HG03571 (cell line): ENCODE results near the gene PYGB.

ENCODE experiments used
- ATAC-seq: cut with Tn5 transposase; IDR thresholded peaks from one replicate; pipeline ENCODE4 v1.9.1; 2021; ENCODE audit not compliant: unreplicated experiment

PYGB gene

DNA sequence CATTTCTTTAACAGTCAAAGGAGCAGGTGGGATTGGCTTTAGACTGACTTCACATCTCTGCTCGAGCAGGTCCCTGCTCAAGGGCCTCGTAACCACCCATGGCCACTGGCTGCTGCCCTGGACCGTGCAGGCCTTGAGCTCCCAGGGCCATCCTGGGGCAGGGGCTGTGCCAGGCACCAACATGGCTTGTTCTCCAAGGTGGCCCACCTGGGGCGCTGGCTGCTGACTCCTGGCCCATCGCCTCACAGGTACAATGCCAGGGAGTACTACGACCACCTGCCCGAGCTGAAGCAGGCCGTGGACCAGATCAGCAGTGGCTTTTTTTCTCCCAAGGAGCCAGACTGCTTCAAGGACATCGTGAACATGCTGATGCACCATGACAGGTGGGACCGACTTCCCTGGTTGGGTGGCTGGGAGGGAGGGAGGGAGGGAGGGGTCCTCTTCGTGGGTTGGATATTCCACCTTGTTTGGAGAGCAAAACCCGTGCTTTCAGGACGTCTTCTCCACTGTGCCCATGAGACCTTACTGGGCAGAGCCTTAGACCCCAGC, 46.1 kb downstream of the PYGB start:
- ATAC-seq, result no peak

DNA sequence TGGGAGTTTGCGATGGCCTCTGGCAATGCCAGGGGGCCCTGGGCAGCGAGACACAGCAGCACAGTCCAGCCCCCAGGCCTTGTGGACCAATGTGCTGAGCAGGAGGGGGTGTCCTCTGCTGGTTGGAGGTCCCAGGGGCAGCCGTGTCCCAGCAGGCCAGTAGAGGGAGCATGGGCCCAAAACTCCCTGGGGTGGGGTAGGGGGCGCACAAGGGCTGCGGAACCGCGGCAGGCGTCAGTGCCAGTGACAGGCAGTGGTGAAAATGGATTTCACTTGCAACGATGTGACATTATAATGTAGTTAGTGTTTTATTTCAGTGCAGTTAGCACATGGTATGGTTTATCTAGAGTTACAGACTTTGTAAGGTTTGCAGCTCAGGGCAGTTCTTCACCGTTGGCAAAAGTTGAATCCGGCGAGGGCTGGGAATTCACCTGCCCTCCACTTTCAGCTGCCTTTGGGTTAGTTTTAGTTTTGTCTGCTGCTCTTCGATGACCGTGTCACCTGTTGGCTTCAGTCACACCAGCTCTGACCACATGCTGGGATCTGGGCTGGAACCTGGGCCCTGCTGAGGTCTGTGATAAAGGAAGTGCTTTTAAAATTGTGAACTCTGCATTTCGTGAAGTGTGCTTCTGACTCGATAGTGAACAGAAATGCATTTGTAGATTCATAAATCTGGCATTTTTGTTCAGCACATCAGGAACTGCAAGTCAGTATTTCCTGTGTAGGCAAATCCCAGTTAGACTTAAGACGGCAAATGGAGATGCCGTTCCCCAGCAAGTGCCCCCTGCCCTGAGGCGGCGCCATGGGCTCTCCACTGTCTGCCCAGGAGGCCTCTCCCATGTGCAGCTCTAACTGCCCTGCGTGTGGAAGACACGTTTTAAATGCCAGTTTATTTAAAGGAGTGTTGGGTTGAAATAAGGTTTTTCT, 46.8 kb downstream of the PYGB start:
- peak; percentile 35 for ATAC-seq

DNA sequence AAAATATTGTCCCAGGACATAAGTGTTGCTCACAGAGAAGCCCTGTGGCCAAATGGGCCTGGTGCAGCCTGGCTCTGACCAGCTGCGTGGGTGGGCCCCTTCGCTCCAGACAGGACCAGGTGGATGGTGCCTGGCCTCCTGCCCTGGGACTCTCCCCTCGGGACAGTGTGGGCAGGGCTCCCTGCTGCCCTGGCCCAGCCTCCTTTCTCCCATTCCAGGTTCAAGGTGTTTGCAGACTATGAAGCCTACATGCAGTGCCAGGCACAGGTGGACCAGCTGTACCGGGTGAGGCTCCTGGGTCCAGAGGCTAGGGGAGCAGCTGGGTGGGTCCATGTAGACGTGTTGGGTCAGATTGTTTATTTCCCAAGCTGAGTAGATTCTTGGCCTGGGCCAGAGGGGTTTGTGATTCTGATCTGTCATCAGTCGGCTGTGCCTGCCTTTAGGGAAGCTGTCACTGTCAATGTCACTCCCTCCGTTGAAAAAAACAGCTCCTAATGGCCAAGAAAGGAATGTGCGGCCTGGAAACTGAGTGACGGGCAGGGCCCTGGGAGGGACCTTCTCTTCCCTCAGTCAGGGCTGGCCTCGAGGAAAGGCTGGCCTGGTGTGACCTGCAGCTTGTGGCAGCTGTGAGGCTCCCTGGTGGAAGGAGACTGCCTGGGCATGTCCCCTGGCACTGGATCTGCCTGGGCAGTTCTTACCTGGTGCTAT, 47.7 kb downstream of the PYGB start:
- ATAC-seq, result no peak

DNA sequence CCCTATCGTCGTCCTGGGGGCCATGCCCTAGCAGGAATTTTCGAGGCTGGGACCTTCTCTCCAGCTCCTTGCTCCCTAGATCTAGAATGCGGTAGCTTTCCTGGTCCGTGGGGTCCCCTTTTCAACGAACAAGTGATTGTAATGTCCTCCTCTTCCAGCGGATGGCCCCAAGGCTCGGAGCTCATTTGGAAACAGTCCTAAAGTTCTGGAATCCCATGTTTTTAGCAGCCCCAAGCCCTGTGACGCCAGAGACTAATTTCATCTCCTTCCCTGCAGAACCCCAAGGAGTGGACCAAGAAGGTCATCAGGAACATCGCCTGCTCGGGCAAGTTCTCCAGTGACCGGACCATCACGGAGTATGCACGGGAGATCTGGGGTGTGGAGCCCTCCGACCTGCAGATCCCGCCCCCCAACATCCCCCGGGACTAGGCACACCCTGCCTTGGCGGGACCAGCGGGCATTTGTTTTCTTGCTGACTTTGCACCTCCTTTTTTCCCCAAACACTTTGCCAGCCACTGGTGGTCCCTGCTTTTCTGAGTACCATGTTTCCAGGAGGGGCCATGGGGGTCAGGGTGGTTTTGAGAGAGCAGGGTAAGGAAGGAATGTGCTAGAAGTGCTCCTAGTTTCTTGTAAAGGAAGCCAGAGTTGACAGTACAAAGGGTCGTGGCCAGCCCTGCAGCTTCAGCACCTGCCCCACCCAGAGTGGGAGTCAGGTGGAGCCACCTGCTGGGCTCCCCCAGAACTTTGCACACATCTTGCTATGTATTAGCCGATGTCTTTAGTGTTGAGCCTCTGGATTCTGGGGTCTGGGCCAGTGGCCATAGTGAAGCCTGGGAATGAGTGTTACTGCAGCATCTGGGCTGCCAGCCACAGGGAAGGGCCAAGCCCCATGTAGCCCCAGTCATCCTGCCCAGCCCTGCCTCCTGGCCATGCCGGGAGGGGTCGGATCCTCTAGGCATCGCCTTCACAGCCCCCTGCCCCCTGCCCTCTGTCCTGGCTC, 48.5 kb downstream of the PYGB start:
- ATAC-seq, result no peak

DNA sequence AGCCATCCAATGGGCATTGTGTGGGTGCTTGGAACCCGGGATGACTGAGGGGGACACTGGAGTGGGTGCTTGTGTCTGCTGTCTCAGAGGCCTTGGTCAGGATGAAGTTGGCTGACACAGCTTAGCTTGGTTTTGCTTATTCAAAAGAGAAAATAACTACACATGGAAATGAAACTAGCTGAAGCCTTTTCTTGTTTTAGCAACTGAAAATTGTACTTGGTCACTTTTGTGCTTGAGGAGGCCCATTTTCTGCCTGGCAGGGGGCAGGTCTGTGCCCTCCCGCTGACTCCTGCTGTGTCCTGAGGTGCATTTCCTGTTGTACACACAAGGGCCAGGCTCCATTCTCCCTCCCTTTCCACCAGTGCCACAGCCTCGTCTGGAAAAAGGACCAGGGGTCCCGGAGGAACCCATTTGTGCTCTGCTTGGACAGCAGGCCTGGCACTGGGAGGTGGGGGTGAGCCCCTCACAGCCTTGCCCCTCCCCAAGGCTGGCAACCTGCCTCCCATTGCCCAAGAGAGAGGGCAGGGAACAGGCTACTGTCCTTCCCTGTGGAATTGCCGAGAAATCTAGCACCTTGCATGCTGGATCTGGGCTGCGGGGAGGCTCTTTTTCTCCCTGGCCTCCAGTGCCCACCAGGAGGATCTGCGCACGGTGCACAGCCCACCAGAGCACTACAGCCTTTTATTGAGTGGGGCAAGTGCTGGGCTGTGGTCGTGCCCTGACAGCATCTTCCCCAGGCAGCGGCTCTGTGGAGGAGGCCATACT, 49.4 kb downstream of the PYGB start:
- peak; percentile 57 for ATAC-seq

DNA sequence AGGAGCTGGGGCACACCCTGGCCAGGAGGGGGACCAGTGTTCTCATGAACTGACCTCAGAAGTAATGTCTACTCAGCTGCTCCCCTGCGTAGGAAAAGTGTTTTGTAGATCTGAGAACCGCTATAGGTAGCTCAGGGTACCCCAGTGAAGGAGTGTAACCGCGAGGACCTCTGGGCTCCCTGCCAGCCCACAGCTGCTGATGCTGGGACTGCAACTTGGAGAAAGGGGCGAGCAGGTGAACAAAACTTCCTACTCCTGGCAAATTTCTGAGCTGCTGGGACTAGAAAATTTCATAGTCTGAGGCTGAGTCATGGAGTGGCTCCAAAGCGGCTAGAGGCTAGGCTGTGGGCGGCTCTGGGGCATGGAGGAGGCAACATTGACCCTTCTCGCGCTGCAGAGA, 51.9 kb downstream of the PYGB start:
- ATAC-seq, result no peak

DNA sequence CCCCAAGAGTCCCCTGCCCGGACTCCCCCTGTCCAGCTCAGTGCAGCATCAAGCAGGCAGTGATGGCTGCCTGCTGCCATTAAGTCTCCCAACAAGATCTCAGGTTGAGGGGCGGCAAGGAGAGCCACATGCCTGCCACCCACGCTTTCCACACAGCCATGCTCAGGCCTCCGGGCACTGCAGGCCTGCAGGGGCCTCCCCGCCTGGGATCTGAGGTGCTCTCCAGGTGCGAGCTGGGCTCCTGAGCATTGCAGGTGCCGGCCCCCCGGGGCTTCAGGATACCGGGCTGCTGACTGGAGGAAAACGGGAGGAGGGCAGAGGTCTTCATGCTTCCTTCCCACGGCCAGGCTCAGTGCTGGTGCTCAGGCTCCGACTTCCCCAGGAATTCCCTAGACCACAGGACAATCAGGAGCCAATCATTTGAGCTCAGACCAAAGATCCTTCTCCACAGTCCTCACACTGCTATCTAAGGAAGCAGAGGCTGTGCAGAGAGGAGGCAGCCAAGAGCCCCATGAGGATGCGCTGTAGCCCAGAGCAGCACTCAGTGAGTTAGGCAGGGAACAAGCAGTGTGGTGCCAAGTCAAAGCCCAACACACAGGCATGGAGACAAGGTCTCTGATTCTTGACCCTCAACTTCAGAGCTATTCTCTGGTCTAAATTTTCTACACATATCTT, 52.7 kb downstream of the PYGB start:
- ATAC-seq, result no peak

DNA sequence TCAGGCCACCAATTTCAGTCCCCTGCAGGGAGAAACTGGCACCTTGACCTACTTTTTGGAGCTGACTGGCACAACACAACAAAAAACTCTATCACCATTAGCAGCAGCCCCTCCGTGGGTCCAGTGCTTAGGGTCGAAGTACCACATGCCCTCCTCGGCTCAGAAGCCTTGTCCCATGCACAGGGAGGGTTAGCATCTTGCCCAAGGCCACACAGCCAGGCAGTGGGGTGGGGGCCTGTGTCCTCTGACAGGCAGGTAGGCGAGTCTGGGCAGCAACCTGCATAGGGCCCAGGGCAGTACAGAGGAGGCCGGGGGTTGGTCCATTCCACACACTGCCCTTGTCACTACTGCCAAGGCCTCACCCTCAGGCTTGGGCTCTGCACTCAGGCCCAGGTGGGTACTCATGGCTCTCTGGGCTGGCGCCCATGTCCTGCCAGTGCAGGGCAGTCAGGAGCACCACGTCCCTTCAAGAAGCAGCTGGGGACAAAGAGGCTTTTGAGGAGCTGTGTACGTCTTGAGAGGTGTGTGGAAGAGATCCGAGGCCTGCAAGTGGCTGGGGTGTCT, 53.6 kb downstream of the PYGB start:
- ATAC-seq, result no peak

DNA sequence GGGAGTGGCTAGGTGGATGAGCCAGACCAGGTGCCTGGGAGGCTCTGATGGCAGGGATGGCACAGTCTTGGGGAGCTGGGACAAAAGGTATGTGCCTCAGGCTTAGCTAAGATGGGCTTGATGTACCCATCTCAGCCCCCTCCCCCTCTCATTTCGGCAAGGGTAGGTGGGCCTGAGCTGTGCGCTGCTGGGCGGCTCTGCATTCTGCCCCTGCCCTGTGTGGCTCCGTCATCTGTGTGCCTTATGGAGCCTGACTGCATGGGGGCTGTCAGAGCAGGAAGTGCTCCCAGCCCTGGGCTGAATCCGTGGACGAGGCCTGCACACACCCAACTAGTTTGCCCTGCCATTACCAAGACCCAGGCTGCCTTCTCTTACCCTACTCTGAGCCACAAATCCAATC, 54.7 kb downstream of the PYGB start:
- ATAC-seq, result no peak

DNA sequence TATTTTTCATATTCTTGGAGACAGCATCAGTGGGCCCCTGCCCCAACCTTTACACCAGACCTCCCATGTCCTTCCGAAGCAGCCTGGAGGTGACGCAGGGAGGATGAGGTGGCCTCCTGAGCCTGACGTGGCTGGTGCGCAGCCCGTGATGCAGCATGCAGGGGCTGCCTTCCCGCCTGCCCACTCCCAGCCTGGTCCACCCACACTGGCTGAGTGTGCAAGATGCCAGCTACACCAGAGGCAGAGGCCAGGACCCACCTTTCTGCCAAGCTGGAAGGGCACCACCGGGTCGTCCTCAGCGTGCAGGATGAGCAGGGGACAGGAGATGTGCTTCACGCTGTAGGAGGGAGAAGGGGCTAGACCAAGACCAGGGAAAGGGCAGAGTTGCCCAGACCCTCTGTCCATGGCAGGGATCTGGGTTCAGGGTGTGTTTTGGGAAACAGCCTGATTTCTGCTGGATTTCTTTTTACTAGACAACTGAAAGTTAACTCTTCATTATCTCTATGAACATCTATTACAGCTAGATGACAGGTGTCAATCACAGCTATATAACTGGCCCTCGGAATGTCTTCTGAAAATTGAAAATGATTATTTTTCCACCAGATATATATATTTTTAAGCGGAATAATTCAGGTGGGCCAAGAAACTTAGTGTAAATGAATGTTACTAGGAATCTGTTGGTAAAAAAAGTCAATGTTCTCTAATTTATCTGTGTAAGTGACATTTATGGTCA, 55.6 kb downstream of the PYGB start:
- no peak for ATAC-seq

DNA sequence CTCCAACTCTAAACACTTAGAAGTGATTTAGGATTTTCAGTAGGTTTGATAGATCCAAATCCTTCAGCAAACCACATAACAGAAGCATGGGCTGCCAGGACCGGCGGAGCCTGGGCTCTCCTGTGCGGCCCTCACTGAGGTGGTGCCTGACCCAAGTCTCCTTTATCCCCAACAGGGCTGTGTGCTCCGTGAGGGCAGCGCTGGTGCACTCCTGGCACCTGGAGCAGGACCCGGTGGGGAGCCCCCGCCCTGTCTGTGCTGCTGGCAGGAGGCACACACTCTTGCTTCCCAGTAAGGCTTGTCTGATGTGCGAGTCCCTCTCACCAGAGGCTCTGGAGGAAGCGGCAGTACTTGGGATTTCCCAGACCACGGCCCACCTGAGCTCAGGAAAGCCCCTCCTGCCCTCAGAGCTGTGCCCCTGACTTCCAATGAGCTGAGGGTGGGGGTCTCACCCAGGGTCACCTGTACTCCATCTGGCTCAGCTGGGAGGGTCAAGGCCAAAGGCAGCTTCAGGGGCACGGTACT, 56.2 kb downstream of the PYGB start:
- ATAC-seq, result no peak

DNA sequence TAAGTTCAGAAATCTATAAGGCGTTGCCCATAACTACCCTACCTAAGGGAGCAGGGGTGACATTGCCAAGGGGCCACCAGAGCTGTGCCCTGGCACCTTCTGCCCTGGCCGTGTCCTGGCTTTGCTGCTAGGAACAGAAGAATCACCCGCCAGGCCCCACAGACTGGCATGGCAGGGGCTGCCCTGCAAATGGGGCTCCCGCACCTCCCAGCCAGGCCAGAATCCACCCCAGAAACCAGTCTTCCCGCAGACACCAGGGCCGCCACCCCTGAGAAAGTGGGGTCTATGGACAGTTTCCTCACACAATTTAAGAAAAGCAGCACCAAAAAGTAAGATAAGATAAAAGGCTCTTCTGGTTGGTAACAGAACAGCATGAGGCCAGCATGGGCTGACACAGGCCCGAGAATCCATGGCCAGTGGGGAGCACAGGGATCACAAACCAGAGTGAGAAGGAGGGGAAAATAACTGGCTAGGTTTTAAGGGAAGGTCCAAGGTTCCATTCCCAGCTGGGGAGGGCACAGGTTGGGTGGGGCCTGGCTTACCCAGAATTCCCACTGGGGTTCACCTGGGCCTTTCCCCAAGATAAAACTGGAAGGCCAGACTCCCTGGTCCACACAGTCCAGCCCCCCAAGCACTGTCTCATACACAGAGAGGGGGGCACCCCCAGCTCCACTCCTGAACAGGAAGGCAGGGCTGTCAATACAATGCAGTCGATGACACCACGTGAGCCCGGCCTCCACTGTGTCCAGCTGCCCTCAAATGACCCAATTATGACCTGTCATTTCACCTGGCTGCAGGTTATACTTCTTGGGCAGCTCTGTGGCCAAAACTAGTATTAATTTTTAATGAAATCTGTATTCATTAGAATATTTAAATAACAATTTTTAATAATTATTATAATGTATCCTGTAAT, 59.4 kb downstream of the PYGB start:
- ATAC-seq, result no peak

DNA sequence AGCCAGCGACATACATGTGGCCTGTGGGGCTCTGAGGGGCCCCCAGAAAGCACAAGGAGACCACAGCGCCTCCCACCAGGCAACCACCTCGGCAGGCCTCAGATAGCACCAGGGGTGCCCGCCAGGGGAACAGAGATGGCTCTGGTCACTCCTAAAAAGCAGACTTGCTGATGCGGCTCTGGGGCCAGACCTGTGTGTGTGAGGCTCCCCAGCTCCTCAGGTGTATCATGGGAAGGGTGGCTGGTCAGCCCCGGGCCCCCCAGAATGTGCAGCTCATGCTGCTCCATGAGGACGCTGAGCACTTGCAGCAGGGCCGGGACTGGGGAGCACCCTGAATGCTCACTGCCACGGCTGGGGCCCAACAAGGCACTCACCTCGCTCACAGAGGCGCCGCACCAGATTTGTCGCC, 60.2 kb downstream of the PYGB start:
- ATAC-seq, result no peak

DNA sequence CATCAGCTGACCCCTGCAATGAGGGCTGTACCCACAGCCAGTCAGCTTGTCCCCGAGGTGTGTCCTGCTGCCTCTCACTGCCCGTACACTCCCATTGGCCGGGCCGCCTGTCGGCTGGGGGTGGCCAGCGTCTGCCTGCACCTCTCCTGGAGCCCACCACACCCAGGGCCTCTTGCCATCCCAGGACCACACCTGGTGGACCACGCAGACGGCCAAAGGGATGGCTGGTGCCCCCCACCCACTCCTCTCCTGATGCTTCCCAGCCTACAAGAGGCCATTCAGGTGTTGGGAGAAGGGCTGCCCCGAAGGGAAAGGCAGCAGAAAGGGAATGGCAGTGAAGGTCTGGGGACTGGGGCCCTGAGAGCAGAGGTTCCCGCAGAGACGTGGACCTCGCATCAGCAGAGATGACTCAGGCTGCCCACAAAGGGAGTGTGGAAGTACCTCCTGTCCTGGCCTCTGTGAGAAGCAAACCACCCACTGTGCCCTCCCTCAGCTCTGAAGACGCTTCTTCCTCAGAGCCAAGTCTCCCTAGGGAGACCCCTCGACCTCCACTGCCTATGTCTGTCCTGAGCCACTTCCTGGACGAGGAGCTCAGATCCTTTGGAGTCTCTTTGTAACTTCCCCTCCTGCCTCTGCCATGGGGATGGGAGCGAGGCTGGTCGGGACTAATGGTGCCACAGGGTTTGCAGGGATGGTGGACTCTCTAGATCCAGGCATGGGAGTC, 60.9 kb downstream of the PYGB start:
- ATAC-seq, result no peak

DNA sequence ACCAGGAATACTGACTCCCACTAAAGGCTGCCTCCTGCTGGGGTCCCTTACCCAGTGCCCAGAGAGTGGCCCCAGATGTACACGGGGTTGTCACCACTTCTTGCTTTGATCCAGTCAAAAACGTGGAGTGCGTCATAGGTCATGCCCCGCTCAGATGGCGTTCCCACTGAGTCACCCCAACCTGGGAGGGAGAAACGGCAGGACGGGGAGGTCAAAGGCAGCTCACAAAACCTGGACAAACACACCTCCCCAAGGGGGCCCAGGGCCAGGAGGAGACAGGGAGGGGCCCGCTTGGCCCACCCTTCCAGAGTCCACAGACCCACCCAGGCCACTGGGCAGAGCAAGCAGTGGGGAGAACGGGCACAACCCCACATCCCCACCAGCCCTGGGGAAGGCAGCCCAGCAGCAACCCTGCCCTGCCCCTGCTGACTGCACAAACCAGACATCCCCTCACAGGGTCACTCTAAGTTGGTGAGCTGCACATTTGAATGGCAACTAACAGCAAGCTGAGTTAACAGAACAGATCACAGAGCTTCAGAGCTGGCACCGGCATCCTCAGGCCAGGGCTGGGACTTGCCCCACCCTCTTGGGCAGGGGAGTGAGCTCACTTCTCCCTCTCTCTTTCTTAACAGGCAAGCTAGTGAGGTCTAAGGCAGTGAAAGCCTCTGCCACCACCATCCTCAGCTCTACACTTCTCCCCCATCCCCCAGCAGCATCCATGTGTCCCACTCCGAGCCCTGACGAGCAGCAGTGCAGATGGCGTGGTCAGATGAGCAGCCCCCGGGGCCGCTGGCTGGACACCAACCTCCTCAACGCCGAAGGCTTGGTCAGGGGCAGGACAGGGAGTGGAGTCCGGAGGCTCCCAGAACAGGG, 61.7 kb downstream of the PYGB start:
- no peak for ATAC-seq
